Vagina (tissue), 2 donors: Measurements from ENCODE around the gene LYPD3.

Experiments
- CTCF ChIP-seq, 3 experiments: fragments of 450-650 bp in 2 of 3; fragments of 200-600 bp in 1 of 3; sonication (generic) in 1 of 3; IDR thresholded peaks; one replicate each; pipeline ENCODE4 v1.5.1; 2017 to 2019; ENCODE audit warnings: antibody characterized with exemption in 3 of 3, mild to moderate bottlenecking in 2 of 3, moderate library complexity in 2 of 3
- POLR2A ChIP-seq, 2 donors: fragments of 450-650 bp; IDR thresholded peaks; one replicate each; pipeline ENCODE4 v1.6.1; 2017; ENCODE audit warnings: antibody characterized with exemption in 2 of 2, mild to moderate bottlenecking in 2 of 2, moderate library complexity in 2 of 2
- POLR2AphosphoS5 ChIP-seq, 2 donors: sonication (generic); formaldehyde crosslinking; IDR thresholded peaks; one replicate each; pipeline ENCODE4 v1.9.0; 2017; ENCODE audit warnings: antibody characterized with exemption in 2 of 2, mild to moderate bottlenecking in 2 of 2, low read depth in 1 of 2; ENCODE audit not compliant: insufficient read depth in 1 of 2

GRCh38 chr19:43450545-43450997 lies 14.8 kb downstream of the LYPD3 start:
- TF ChIP-seq POLR2A (IDR thresholded peaks at IDR 0.05) (no peak), CTCF (IDR thresholded peaks at IDR 0.05) (no peak), POLR2AphosphoS5 (IDR thresholded peaks at IDR 0.05; ENCODE audit: insufficient read depth in 1 of 2, low read depth in 1 of 2) (no peak)
